ENCODE measurements around the gene SKAP2.

- no peak for TF ChIP-seq CTCF (IDR thresholded peaks at IDR 0.05 in 2 of 3, conservative IDR thresholded peaks at IDR 0.05 in 1 of 3; ENCODE audit: control insufficient read depth in 2 of 3, extremely low read depth in 1 of 3, insufficient read depth in 1 of 3, low read depth in 3 of 3, low read length in 3 of 3)
- no peak for TF ChIP-seq REST (IDR thresholded peaks at IDR 0.05; ENCODE audit: low read depth, low read length)
- TF ChIP-seq RBBP5 (conservative IDR thresholded peaks at IDR 0.05) = no peak
- no peak for TF ChIP-seq NR2C2 (IDR thresholded peaks at IDR 0.05; ENCODE audit: borderline replicate concordance, control insufficient read depth, insufficient read length, low read depth)
- TF ChIP-seq ESRRA (IDR thresholded peaks at IDR 0.05; ENCODE audit: low read length) = no peak
- TF ChIP-seq E4F1 (IDR thresholded peaks at IDR 0.05; ENCODE audit: borderline replicate concordance, partially characterized antibody) = no peak
- no peak for TF ChIP-seq EP300 (IDR thresholded peaks at IDR 0.05; ENCODE audit: borderline replicate concordance in 1 of 2, control insufficient read depth in 1 of 2, low read depth in 2 of 2, low read length in 2 of 2)
- TF ChIP-seq CEBPB (IDR thresholded peaks at IDR 0.05; ENCODE audit: borderline replicate concordance in 1 of 2, low read depth in 2 of 2, low read length in 2 of 2) = no peak
Observed at GRCh38 chr7:26880852-26881251, 16.5 kb upstream of the SKAP2 start.

All from GM12878 (cell line).